ENCODE results near the gene DTHD1.
A peak's percentile ranks its signal among the peaks of the same experiment; 100 is the strongest.

DTHD1 gene

GRCh38 chr4:36333303-36333877 lies 52.0 kb downstream of the DTHD1 start:
- H3K9ac ChIP-seq (ENCODE audit: low read depth, low read length, poor library complexity, severe bottlenecking) = peak overlapping the region; percentile 18
- TF ChIP-seq EZH2phosphoT487 (IDR thresholded peaks at IDR 0.05; ENCODE audit: borderline replicate concordance) (no peak), CTCF (conservative IDR thresholded peaks at IDR 0.05; ENCODE audit: low read length) (no peak)
- H3K27me3 ChIP-seq (ENCODE audit: insufficient read depth, low read length, poor library complexity, severe bottlenecking) = no peaks in the 10 kb centered on the region
- H3F3A ChIP-seq (ENCODE audit: low read depth) = no peaks in the 10 kb centered on the region
- peaks cover 38% of the 10 kb centered on the region for H3K4me1 ChIP-seq (ENCODE audit: insufficient read depth, low read length, poor library complexity, severe bottlenecking)
- peak overlapping the region; percentile 63 for H3K4me2 ChIP-seq (ENCODE audit: low read depth, low read length, poor library complexity, severe bottlenecking)
- H3K79me2 ChIP-seq (ENCODE audit: insufficient read depth, low read length) = no peaks in the 10 kb centered on the region
- H4K20me1 ChIP-seq (ENCODE audit: insufficient read depth, low read length, poor library complexity, severe bottlenecking) = no peaks in the 10 kb centered on the region
- H3K4me3 ChIP-seq (ENCODE audit: low read length, poor library complexity, severe bottlenecking) = peak overlapping the region; percentile 45
- H2AFZ ChIP-seq (ENCODE audit: low read length) = peak overlapping the region; percentile 65
- no peaks in the 10 kb centered on the region for H3K9me3 ChIP-seq (ENCODE audit: insufficient read depth, low read depth, low read length)
- H3K36me3 ChIP-seq (ENCODE audit: insufficient read depth, low read length) = no peaks in the 10 kb centered on the region
- no peaks in the 10 kb centered on the region for H3K9me2 ChIP-seq (replicated peaks; ENCODE audit: low read depth, low read length)

GRCh38 chr4:36337665-36338185 lies 56.3 kb downstream of the DTHD1 start:
- no peaks in the 10 kb centered on the region for H3K27me3 ChIP-seq (ENCODE audit: insufficient read depth, low read length, poor library complexity, severe bottlenecking)
- H3K79me2 ChIP-seq (ENCODE audit: insufficient read depth, low read length) = no peaks in the 10 kb centered on the region
- peak overlapping the region; percentile 71; the same call in 1 of the 2 replicates for H2AFZ ChIP-seq (ENCODE audit: low read length)
- no peaks in the 10 kb centered on the region for H3K9me3 ChIP-seq (ENCODE audit: insufficient read depth, low read depth, low read length)
- no peaks in the 10 kb centered on the region for H3K36me3 ChIP-seq (ENCODE audit: insufficient read depth, low read length)
- no peaks in the 10 kb centered on the region for H3K9me2 ChIP-seq (replicated peaks; ENCODE audit: low read depth, low read length)
- H3K4me1 ChIP-seq (ENCODE audit: insufficient read depth, low read length, poor library complexity, severe bottlenecking) = peaks cover 34% of the 10 kb centered on the region
- H4K20me1 ChIP-seq (ENCODE audit: insufficient read depth, low read length, poor library complexity, severe bottlenecking) = no peaks in the 10 kb centered on the region
- H3K9ac ChIP-seq (ENCODE audit: low read depth, low read length, poor library complexity, severe bottlenecking) = no peak overlapping the region
- no peak overlapping the region for H3K4me3 ChIP-seq (ENCODE audit: low read length, poor library complexity, severe bottlenecking)
- TF ChIP-seq CTCF (conservative IDR thresholded peaks at IDR 0.05; ENCODE audit: low read length) (no peak), EZH2phosphoT487 (IDR thresholded peaks at IDR 0.05; ENCODE audit: borderline replicate concordance) (no peak)
- H3K4me2 ChIP-seq (ENCODE audit: low read depth, low read length, poor library complexity, severe bottlenecking) = peak overlapping the region; percentile 35
- H3F3A ChIP-seq (ENCODE audit: low read depth) = no peaks in the 10 kb centered on the region

- no peak overlapping the region for H2AFZ ChIP-seq (ENCODE audit: low read length)
- H3K9ac ChIP-seq (ENCODE audit: low read depth, low read length, poor library complexity, severe bottlenecking) = no peak overlapping the region
- no peak overlapping the region for H3K4me2 ChIP-seq (ENCODE audit: low read depth, low read length, poor library complexity, severe bottlenecking)
- peaks cover 24% of the 10 kb centered on the region for H3K4me1 ChIP-seq (ENCODE audit: insufficient read depth, low read length, poor library complexity, severe bottlenecking)
- no peaks in the 10 kb centered on the region for H3K9me2 ChIP-seq (replicated peaks; ENCODE audit: low read depth, low read length)
- H3K36me3 ChIP-seq (ENCODE audit: insufficient read depth, low read length) = no peaks in the 10 kb centered on the region
- no peaks in the 10 kb centered on the region for H3K9me3 ChIP-seq (ENCODE audit: insufficient read depth, low read depth, low read length)
- H3K27me3 ChIP-seq (ENCODE audit: insufficient read depth, low read length, poor library complexity, severe bottlenecking) = no peaks in the 10 kb centered on the region
- no peak overlapping the region for H3K4me3 ChIP-seq (ENCODE audit: low read length, poor library complexity, severe bottlenecking)
- no peaks in the 10 kb centered on the region for H4K20me1 ChIP-seq (ENCODE audit: insufficient read depth, low read length, poor library complexity, severe bottlenecking)
- no peak for TF ChIP-seq EZH2phosphoT487 (IDR thresholded peaks at IDR 0.05; ENCODE audit: borderline replicate concordance)
- TF ChIP-seq CTCF (conservative IDR thresholded peaks at IDR 0.05; ENCODE audit: low read length) = no peak
- no peaks in the 10 kb centered on the region for H3F3A ChIP-seq (ENCODE audit: low read depth)
- H3K79me2 ChIP-seq (ENCODE audit: insufficient read depth, low read length) = no peaks in the 10 kb centered on the region
Observed at GRCh38 chr4:36338973-36339372, 57.6 kb downstream of the DTHD1 start.

All from Loucy (cell line).